Nephron progenitor cell (in vitro differentiated cells): ENCODE data around the gene GRIK3.

Experiments used
- DNase-seq: peaks from one replicate; pipeline ENCODE4 v3.0.0; 2021
- H3K27ac Mint-ChIP-seq: 2 replicates; pipeline ENCODE4 v1.8.0; 2021; ENCODE audit warnings: mild to moderate bottlenecking, moderate library complexity, mixed read lengths
- H3K27me3 Mint-ChIP-seq: 2 replicates; pipeline ENCODE4 v1.8.0; 2021; ENCODE audit warnings: mild to moderate bottlenecking, low read depth, mixed read lengths; ENCODE audit not compliant: poor library complexity
- H3K36me3 Mint-ChIP-seq: 2 replicates; pipeline ENCODE4 v1.8.0; 2021; ENCODE audit warnings: low read depth, mixed read lengths
- H3K4me1 Mint-ChIP-seq: 2 replicates; pipeline ENCODE4 v1.8.0; 2021; ENCODE audit warnings: mixed read lengths
- H3K4me3 Mint-ChIP-seq: 2 replicates; pipeline ENCODE4 v1.8.0; 2021; ENCODE audit warnings: mild to moderate bottlenecking, moderate library complexity, mixed read lengths
- H3K9me3 Mint-ChIP-seq: 2 replicates; pipeline ENCODE4 v1.8.0; 2021; ENCODE audit warnings: mild to moderate bottlenecking, moderate library complexity, mixed read lengths
- CTCF ChIP-seq: fragments of 200-600 bp; sonication (generic); IDR thresholded peaks from 2 replicates; pipeline ENCODE4 v1.5.0; 2021; ENCODE audit warnings: antibody characterized with exemption

Gene GRIK3

GRCh38 chr1:37035796-37036666, 1.7 kb upstream of the GRIK3 start:
- Mint-ChIP-seq H3K27me3 (peaks cover 95% of the 10 kb centered on the region), H3K4me1 (peaks cover 55% of the 10 kb centered on the region), H3K36me3 (no peaks in the 10 kb centered on the region), H3K27ac (no peak overlapping the region), H3K4me3 (peak overlapping the region; percentile 78), H3K9me3 (no peaks in the 10 kb centered on the region)
- peak; percentile 52 for DNase-seq
- TF ChIP-seq CTCF: no peak

GRCh38 chr1:37035014-37035691, 838 bp upstream of the GRIK3 start:
- H3K27ac Mint-ChIP-seq: no peak overlapping the region
- no peaks in the 10 kb centered on the region for H3K36me3 Mint-ChIP-seq
- no peak for TF ChIP-seq CTCF
- no peaks in the 10 kb centered on the region for H3K9me3 Mint-ChIP-seq
- H3K4me1 Mint-ChIP-seq: peaks cover 48% of the 10 kb centered on the region
- H3K4me3 Mint-ChIP-seq: peak overlapping the region; percentile 78
- H3K27me3 Mint-ChIP-seq: peaks cover 95% of the 10 kb centered on the region
- DNase-seq: no peak

- Mint-ChIP-seq H3K9me3 (no peaks in the 10 kb centered on the region), H3K4me1 (peaks cover 37% of the 10 kb centered on the region), H3K27me3 (peaks cover 95% of the 10 kb centered on the region), H3K4me3 (peak overlapping the region; percentile 69), H3K36me3 (no peaks in the 10 kb centered on the region), H3K27ac (no peak overlapping the region)
- no peak for TF ChIP-seq CTCF
- DNase-seq: no peak
Measured at GRCh38 chr1:37033355-37034101, 787 bp downstream of the GRIK3 start.

- Mint-ChIP-seq H3K4me3 (peak overlapping the region; percentile 64), H3K36me3 (no peaks in the 10 kb centered on the region), H3K4me1 (peaks cover 30% of the 10 kb centered on the region), H3K9me3 (no peaks in the 10 kb centered on the region), H3K27me3 (peaks cover 95% of the 10 kb centered on the region), H3K27ac (no peak overlapping the region)
- no peak for TF ChIP-seq CTCF
- peak; percentile 42 for DNase-seq
Measured at GRCh38 chr1:37032660-37033354, 1.5 kb downstream of the GRIK3 start.

GRCh38 chr1:37031871-37032270, 2.4 kb downstream of the GRIK3 start:
- DNase-seq: no peak
- H3K4me1 Mint-ChIP-seq: peaks cover 22% of the 10 kb centered on the region
- peak overlapping the region; percentile 52 for H3K4me3 Mint-ChIP-seq
- no peak overlapping the region for H3K27ac Mint-ChIP-seq
- TF ChIP-seq CTCF: no peak
- H3K27me3 Mint-ChIP-seq: peaks cover 96% of the 10 kb centered on the region
- H3K9me3 Mint-ChIP-seq: no peaks in the 10 kb centered on the region
- H3K36me3 Mint-ChIP-seq: no peaks in the 10 kb centered on the region
